AG09309 (cell line): Measurements from ENCODE around the gene NCF2.

Experiments used
- DNase-seq: peaks from one replicate; pipeline ENCODE4 v3.0.0-alpha.2; 2010; ENCODE audit warnings: low read depth
- H3K4me3 ChIP-seq: 2 replicates; pipeline ENCODE4 v1.5.1; 2011; ENCODE audit warnings: mild to moderate bottlenecking, low read depth, low read length, moderate library complexity; ENCODE audit not compliant: control insufficient read depth
- TF ChIP-seq, protein P1 (sequence below): IDR thresholded peaks from 2 replicates; pipeline ENCODE4 v1.5.1; 2011; ENCODE audit warnings: mild to moderate bottlenecking, low read depth, low read length, inconsistent platforms; ENCODE audit not compliant: insufficient read depth, control insufficient read depth; ENCODE audit errors: missing control alignments

Gene NCF2

DNA sequence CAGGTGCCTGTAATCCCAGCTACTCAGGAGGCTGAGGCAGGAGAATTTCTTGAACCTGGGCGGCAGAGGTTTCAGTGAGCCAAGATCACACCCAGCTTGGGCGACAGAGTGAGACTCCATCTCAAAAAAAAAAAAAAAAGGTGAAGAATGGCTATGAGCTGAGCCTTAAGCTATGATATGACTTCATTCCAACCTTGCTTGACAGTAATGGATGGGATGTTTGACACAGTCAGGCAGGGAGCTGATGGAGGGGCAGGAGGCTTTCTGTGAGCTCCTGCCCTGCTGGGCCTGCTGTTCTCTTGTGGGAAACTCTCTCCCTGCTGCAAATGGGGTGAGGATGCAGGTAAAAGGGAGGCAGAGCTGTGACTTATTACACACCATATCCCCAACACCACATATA, 27.6 kb downstream of the NCF2 start:
- H3K4me3 ChIP-seq, result no peak overlapping the region
- DNase-seq, result no peak
- TF ChIP-seq, protein P1, sequence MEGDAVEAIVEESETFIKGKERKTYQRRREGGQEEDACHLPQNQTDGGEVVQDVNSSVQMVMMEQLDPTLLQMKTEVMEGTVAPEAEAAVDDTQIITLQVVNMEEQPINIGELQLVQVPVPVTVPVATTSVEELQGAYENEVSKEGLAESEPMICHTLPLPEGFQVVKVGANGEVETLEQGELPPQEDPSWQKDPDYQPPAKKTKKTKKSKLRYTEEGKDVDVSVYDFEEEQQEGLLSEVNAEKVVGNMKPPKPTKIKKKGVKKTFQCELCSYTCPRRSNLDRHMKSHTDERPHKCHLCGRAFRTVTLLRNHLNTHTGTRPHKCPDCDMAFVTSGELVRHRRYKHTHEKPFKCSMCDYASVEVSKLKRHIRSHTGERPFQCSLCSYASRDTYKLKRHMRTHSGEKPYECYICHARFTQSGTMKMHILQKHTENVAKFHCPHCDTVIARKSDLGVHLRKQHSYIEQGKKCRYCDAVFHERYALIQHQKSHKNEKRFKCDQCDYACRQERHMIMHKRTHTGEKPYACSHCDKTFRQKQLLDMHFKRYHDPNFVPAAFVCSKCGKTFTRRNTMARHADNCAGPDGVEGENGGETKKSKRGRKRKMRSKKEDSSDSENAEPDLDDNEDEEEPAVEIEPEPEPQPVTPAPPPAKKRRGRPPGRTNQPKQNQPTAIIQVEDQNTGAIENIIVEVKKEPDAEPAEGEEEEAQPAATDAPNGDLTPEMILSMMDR, result no peak

DNA sequence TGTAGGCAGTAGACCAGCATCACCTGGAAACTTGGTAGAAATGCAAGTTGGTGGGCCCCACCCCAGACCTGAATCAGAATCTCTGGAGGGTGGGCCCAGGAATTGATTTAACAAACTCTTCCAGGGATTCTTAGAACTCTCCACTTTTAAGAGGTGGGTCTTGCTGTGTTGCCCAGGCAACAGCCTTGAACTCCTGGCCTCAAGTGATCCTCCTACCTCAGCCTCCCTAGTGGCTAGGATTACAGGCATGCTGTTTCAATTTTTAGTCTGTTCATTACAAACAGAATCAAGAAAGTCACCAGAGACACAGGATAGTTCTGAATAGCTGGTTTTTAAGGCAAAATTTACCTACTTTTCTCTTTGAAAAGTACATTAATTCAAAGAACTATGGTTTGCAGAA, 31.2 kb downstream of the NCF2 start:
- DNase-seq, result no peak

DNA sequence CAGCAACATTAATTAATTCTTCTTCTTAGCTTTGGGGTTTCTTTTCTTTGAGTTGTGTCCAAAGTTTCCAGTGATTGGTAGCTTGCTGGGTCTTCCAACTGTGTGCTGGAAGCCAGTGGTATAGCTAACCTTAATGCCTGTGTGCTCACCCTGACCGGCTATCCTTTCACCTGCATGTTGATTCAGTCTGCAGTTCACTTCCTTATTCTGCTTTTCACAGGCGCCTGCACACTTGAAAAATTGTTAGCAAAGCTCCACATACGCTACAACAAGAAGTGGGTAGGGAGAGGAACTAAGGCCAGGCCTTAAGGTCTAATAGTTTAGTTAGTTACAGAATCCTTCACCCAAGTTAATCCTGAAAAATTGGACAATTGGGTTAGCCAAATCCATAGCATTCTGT, 35.7 kb downstream of the NCF2 start:
- TF ChIP-seq, protein P1, result no peak
- no peak overlapping the region for H3K4me3 ChIP-seq
- DNase-seq, result no peak

More for the DNA sequence above, 31.2 kb downstream of the NCF2 start:
- TF ChIP-seq, protein P1, result no peak
- H3K4me3 ChIP-seq, result no peak overlapping the region

DNA sequence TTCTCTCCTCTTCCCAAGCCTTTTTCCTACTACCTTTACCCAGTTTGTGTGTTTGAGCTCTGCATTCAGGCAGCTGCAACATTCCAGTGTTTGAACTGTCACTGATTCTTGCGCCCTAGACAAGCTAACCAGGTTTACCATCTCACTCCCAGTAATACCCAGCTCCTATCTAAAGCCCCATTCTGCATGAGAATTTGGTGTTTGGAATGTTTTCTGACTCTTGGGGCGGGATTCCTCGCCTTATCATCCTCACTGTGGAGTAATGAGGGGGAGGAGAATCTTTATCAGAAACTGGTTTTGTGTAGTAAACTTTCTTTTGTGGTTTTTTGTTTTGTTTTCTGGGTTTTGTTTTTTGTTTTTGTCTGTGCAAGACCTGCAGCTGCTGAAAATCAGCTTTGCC, 36.5 kb downstream of the NCF2 start:
- DNase-seq, result no peak
- TF ChIP-seq, protein P1, result no peak
- no peak overlapping the region for H3K4me3 ChIP-seq

DNA sequence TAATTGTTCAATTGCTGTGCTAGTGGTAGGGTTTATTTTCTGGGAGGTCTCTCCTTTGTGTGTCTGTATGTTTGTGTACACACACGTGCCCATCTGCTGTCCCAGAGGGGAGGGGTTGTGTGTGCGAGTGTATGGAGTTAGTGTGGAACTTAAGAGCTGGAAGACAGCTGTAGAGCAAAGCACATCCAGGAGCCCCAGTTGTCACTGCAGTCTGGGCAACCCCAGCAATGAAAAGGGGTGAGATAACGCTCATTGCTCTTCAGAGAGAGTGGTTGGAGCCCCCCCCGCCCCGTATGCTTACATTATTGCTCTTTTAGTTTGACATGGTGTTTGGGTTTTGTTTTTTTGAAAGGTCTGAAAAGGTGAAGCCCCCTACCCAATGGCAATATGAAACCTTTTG, 36.9 kb downstream of the NCF2 start:
- TF ChIP-seq, protein P1, result no peak
- DNase-seq, result no peak
- H3K4me3 ChIP-seq, result no peak overlapping the region

DNA sequence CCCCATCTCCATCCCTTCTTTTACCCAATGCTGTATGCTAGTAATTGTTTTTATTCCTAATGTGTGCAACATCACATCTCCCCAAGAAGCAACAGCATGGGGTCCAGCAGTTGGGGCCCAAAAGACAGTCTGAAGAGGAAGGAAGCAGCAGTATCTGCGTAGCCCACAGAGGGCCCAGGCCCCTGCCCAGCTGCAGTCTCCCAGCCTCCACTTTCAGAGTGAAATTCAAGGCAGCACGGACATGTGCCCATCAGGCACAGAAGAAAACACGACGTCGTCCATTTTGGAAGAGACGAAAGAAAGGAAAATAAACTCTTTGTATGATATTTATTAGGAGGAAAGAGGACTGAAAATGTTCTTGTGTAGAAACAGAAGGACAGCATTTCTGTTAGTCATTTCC, 37.4 kb downstream of the NCF2 start:
- H3K4me3 ChIP-seq, result no peak overlapping the region
- DNase-seq, result no peak
- TF ChIP-seq, protein P1, result no peak

DNA sequence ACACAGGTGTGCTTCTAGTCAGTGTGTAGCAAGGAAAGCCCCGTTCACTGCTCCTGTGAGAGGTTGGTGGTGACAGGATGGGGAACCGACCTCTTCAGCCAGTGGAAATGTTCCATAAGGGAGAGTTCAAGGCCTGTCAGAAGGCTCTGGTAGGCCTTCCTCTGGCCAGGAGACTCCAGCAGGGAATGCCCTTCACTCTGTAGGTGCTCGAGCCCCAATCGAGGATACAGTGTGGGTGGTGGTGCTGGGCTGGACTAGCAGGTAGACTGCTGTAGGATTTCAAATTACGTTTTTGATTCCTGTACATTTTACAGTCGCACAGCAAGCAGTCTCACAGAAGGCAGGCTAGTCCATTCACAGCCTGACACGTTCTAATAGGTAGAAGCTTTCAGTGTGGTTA, 37.8 kb downstream of the NCF2 start:
- no peak overlapping the region for H3K4me3 ChIP-seq
- TF ChIP-seq, protein P1, result no peak

More for the DNA sequence above, 37.8 kb downstream of the NCF2 start:
- no peak for DNase-seq
